Activated CD8-positive, alpha-beta T cell treated with anti-CD3 and anti-CD28 coated beads, Interleukin-2, amount 10 ng/mL, durations not matched to agents 7 days and 5 days (primary cell): ENCODE data around the gene PTPN13. TPM values are rescaled to one million over a fixed set of nuclear protein-coding genes. Genes with fewer than 3 reads are reported as not detected.

Experiments
- ATAC-seq: fragments of 150-1000 bp; cut with Tn5 transposase; one replicate; pipeline ENCODE4 v1.10.0; 2021; ENCODE audit warnings: moderate library complexity
- CTCF ChIA-PET: fragments of 350-600 bp; sonication (Branson Sonifier 250); formaldehyde crosslinking; loops from one replicate; lab custom pipeline; 2021; ENCODE audit warnings: antibody characterized with exemption; lab: Charles Lee
- POLR2A ChIA-PET: fragments of 350-600 bp; sonication (Branson Sonifier 250); formaldehyde crosslinking; loops from one replicate; lab custom pipeline; 2021; ENCODE audit warnings: antibody characterized with exemption; lab: Charles Lee
- DNase-seq: peaks from one replicate; pipeline ENCODE4 v3.0.0-alpha.2; 2020
- H3K27ac Mint-ChIP-seq: one replicate; pipeline ENCODE4 v1.8.0; 2021; ENCODE audit warnings: mild to moderate bottlenecking, mixed read lengths
- H3K27me3 Mint-ChIP-seq: one replicate; pipeline ENCODE4 v1.8.0; 2021; ENCODE audit warnings: low read depth, mixed read lengths
- H3K36me3 Mint-ChIP-seq: one replicate; pipeline ENCODE4 v1.8.0; 2021; ENCODE audit warnings: low read depth, mixed read lengths
- H3K4me1 Mint-ChIP-seq: one replicate; pipeline ENCODE4 v1.8.0; 2021; ENCODE audit warnings: low read depth, mixed read lengths
- H3K4me3 Mint-ChIP-seq: one replicate; pipeline ENCODE4 v1.8.0; 2021; ENCODE audit warnings: mild to moderate bottlenecking, mixed read lengths
- H3K9me3 Mint-ChIP-seq: one replicate; pipeline ENCODE4 v1.8.0; 2022; ENCODE audit warnings: mixed read lengths; ENCODE audit not compliant: insufficient read depth
- total RNA-seq, 2 experiments: library from RNA; stranded (reverse); gene quantifications; one replicate each; pipeline ENCODE4 v1.2.3, GENCODE V29; 2021

The PTPN13 gene
- total RNA-seq, 2 experiments from 2014 or later: 0.08 to 0.16 TPM

DNA sequence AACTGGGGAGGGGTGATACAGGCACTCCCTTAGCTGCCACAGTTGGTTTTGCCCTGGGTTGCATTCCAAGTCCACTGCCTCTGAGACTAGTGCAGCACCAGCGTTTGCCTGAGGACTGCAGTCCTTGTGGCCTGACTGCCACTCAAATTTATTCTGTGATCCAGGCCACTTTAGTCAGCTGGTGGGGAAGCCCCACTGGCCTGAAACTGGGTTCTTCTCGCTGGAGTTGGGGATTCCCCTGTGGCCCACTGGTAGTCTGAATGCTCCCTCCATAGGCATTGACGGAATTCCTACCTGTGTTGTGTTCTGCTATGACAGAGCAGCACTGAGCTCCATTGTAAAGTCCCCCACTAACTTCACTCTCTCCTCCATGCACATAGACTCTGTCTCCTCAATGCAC is 63.8 kb downstream of the PTPN13 start:
- H3K36me3 Mint-ChIP-seq: no peaks in the 10 kb centered on the region
- no peak overlapping the region for H3K27ac Mint-ChIP-seq
- H3K9me3 Mint-ChIP-seq: no peaks in the 10 kb centered on the region
- no peaks in the 10 kb centered on the region for H3K4me1 Mint-ChIP-seq
- no peaks in the 10 kb centered on the region for H3K27me3 Mint-ChIP-seq
- POLR2A ChIA-PET: no interaction called here
- CTCF ChIA-PET: no interaction called here
- no peak overlapping the region for H3K4me3 Mint-ChIP-seq
- DNase-seq (no peak), ATAC-seq (no peak)

DNA sequence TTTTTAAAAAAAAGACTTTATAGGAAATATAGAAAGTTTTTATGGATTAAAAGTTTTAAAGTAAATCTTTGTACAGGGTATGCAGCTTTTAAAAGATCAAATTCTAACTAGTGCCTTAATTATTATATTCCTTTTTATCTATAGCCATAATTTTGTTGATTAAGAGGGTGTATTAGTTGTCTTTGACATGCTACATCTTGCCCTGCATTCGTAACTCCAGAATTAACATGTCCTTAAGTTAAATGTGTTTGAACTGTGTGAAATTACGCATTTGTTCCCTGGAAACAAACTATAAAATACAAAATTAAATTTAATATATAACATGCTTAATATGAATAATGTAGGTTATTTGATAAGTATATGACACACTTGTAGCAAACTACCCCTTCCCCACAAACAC is 66.3 kb downstream of the PTPN13 start:
- ATAC-seq (no peak), DNase-seq (no peak)
- POLR2A ChIA-PET: no interaction called here
- Mint-ChIP-seq H3K4me1 (no peaks in the 10 kb centered on the region), H3K9me3 (no peaks in the 10 kb centered on the region), H3K4me3 (no peak overlapping the region), H3K27ac (no peak overlapping the region), H3K36me3 (no peaks in the 10 kb centered on the region), H3K27me3 (no peaks in the 10 kb centered on the region)
- CTCF ChIA-PET: no interaction called here

DNA sequence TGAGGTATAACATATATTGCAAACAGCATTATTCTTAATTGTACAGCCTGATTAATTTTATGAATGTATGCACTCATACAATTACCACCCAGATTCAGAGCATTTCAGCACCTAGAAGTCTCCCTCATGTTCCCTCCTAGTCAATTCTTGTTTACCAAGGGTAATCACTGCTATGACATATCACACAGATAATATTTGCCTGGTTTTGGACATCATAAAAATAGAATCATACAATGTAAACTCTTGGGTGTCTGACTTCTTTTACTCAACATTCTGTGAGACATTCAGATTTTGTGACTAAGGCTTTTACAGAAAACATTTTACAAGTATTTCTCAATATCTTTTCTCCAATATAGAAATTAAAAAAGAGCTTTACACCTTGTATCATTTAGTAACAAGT is 66.9 kb downstream of the PTPN13 start:
- CTCF ChIA-PET: no interaction called here
- no peak for ATAC-seq

DNA sequence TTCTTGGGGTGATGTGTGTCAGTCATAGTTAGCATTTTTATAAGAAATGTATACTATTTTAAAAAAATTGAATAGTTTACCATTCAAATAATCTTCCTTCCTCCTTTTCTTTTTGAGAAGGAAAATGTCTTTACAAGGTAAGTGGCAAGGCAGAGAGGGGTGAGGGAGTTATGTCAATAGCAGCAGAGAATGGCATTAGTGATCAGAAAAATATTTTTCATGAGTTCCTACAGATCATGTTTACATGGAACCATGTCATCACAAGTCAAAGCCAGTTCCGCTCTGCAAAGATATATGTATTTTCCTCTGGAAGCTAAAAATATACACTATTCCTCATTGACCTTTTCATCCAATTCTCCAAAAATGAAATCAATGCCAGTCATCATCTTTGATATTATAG is 67.3 kb downstream of the PTPN13 start:
- CTCF ChIA-PET: no interaction called here
- Mint-ChIP-seq H3K4me3 (no peak overlapping the region), H3K4me1 (no peaks in the 10 kb centered on the region), H3K9me3 (no peaks in the 10 kb centered on the region), H3K27me3 (no peaks in the 10 kb centered on the region), H3K36me3 (no peaks in the 10 kb centered on the region), H3K27ac (no peak overlapping the region)
- ATAC-seq (no peak), DNase-seq (no peak)
- POLR2A ChIA-PET: no interaction called here

More for the DNA sequence above, 66.9 kb downstream of the PTPN13 start:
- Mint-ChIP-seq H3K36me3 (no peaks in the 10 kb centered on the region), H3K9me3 (no peaks in the 10 kb centered on the region), H3K4me3 (no peak overlapping the region), H3K27ac (no peak overlapping the region), H3K27me3 (no peaks in the 10 kb centered on the region), H3K4me1 (no peaks in the 10 kb centered on the region)
- DNase-seq: no peak
- POLR2A ChIA-PET: no interaction called here

DNA sequence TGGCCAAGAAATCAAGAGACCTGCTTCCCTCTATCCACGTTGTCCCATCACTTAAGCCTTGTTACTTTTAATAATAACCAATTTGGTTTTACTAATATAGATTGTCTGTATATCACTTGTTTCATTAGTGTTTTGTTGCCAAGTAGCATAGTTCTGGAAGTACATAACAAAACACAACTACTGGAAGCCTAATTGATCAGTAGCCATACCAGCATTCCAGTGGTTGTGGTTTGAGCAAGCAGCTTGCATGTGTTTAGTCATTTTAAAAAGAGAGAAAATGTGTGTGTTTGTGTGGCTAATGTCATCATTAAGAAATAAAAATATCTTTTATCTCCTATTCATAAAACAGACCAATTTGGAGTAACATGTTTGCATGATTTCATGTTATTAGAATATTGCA is 70.8 kb downstream of the PTPN13 start:
- H3K9me3 Mint-ChIP-seq: no peaks in the 10 kb centered on the region
- POLR2A ChIA-PET: no interaction called here

DNA sequence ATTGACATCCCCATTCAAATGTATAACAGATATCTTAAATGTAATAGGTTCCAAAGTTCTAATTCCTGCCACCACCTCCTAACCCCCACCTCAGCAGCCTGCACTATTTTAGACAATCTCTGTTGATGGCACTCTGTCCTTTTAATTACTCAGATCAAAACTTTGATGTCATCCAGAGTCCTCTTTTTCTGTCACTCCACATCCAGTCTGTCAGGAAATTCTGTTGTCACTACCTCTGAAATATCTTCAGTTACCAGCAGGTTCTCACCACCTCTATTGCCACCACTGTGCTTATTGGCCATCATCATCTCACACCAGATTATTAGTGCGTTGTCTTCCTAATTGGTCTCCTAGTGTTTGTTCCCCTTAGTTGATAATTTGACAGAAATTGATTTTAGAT is 76.2 kb downstream of the PTPN13 start:
- no peak overlapping the region for H3K27ac Mint-ChIP-seq
- POLR2A ChIA-PET: no interaction called here
- no peaks in the 10 kb centered on the region for H3K36me3 Mint-ChIP-seq
- no peaks in the 10 kb centered on the region for H3K27me3 Mint-ChIP-seq
- no peaks in the 10 kb centered on the region for H3K4me1 Mint-ChIP-seq
- no peak overlapping the region for H3K4me3 Mint-ChIP-seq
- DNase-seq: no peak
- CTCF ChIA-PET: no interaction called here
- no peaks in the 10 kb centered on the region for H3K9me3 Mint-ChIP-seq
- no peak for ATAC-seq

More for the DNA sequence above, 70.8 kb downstream of the PTPN13 start:
- H3K36me3 Mint-ChIP-seq: no peaks in the 10 kb centered on the region
- ATAC-seq (no peak), DNase-seq (no peak)
- no peaks in the 10 kb centered on the region for H3K27me3 Mint-ChIP-seq
- no peaks in the 10 kb centered on the region for H3K4me1 Mint-ChIP-seq
- no peak overlapping the region for H3K27ac Mint-ChIP-seq
- CTCF ChIA-PET: no interaction called here
- H3K4me3 Mint-ChIP-seq: no peak overlapping the region

DNA sequence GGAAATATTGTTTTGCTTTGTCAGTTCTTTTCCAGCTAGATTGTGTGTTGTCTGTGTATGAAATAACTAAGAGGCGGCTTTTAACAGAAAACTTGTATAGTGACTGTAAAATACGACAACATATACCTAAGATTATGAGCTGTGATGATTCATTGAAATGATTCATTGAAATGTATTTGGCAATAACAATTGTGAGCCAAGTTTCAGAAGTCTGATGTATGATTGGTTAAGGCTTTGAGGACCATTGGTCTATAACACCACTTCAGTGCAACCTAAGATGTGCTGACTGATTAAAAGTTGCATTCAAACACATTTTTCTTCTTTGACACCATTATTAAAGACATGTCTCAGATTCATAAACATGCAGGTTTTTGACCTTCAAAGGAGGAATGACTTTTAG is 76.6 kb downstream of the PTPN13 start:
- no peaks in the 10 kb centered on the region for H3K4me1 Mint-ChIP-seq
- DNase-seq (no peak), ATAC-seq (no peak)
- H3K36me3 Mint-ChIP-seq: no peaks in the 10 kb centered on the region
- H3K27me3 Mint-ChIP-seq: no peaks in the 10 kb centered on the region
- CTCF ChIA-PET: no interaction called here
- H3K9me3 Mint-ChIP-seq: no peaks in the 10 kb centered on the region
- POLR2A ChIA-PET: no interaction called here
- no peak overlapping the region for H3K27ac Mint-ChIP-seq
- H3K4me3 Mint-ChIP-seq: no peak overlapping the region

DNA sequence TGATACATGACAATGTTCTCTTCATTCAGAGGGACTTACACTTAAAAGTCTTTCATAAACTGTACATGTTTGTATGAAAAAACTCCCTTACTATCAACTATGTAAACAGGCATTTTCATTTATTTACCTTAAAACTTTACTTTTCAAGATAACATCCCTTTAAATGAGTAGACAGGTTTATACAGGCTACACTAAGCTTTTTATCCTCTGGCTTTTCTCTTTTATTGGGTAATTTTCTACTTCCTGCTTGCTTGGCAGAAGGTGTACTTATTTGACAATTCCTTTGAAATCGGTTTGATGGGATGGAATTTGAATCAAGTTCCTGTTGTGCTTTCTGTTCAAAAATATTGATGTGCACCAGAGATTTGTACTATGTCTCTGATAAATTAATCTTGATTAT is 81.4 kb downstream of the PTPN13 start:
- no peak overlapping the region for H3K27ac Mint-ChIP-seq
- H3K9me3 Mint-ChIP-seq: no peaks in the 10 kb centered on the region
- H3K36me3 Mint-ChIP-seq: no peaks in the 10 kb centered on the region
- DNase-seq: no peak
- ChIA-PET POLR2A (no interaction called here), CTCF (no interaction called here)
- no peaks in the 10 kb centered on the region for H3K27me3 Mint-ChIP-seq
- H3K4me1 Mint-ChIP-seq: no peaks in the 10 kb centered on the region
- ATAC-seq: no peak
- H3K4me3 Mint-ChIP-seq: no peak overlapping the region

DNA sequence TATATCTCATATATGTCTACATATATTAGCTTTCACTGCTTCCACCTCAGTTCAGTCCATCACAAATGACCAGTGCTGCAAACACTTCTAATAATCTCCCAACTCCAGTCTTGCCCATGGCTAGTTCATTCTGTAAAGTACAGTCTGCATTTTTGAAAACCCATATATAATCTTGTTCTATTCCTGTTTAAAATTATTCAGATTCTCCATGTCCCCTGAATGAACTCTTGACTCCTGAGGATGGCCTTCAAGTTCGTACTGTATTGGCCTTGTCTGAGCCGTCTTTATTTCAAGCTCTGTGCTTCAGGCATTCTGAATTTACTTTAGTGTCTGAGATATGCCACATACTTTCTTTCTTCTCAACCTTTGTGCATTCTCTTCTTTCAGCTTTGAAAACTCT is 84.7 kb downstream of the PTPN13 start:
- H3K36me3 Mint-ChIP-seq: no peaks in the 10 kb centered on the region
- CTCF ChIA-PET: no interaction called here

DNA sequence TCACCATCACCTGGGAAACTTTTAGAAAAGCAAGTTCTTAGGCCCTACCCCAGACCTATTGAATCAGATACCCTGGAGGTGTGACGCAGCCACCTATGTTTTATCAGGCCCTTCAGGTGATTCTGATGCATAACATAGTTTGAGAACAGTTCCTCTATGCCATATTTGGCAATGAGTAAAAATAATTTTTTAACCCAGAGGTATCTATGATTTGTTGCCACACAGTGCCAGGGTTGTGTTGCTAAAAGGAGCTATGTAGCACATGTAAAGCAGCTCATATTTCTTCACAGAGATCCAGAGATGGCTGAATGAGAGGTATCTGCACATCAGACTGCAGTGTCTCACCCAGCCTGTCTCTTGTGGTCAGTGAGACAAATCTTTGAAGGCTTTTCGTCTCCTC is 85.3 kb downstream of the PTPN13 start:
- Mint-ChIP-seq H3K4me1 (no peaks in the 10 kb centered on the region), H3K4me3 (no peak overlapping the region), H3K9me3 (no peaks in the 10 kb centered on the region), H3K27me3 (no peaks in the 10 kb centered on the region), H3K27ac (no peak overlapping the region), H3K36me3 (no peaks in the 10 kb centered on the region)
- ChIA-PET POLR2A (no interaction called here), CTCF (no interaction called here)
- ATAC-seq (no peak), DNase-seq (no peak)

More for the DNA sequence above, 84.7 kb downstream of the PTPN13 start:
- ATAC-seq (no peak), DNase-seq (no peak)
- Mint-ChIP-seq H3K9me3 (no peaks in the 10 kb centered on the region), H3K27me3 (no peaks in the 10 kb centered on the region), H3K4me3 (no peak overlapping the region), H3K27ac (no peak overlapping the region), H3K4me1 (no peaks in the 10 kb centered on the region)
- POLR2A ChIA-PET: interaction anchor here (0.5 kb wide), 1 partner anchor 13 kb away, joined by 3 read pairs; no protein-coding TSS in a partner anchor

DNA sequence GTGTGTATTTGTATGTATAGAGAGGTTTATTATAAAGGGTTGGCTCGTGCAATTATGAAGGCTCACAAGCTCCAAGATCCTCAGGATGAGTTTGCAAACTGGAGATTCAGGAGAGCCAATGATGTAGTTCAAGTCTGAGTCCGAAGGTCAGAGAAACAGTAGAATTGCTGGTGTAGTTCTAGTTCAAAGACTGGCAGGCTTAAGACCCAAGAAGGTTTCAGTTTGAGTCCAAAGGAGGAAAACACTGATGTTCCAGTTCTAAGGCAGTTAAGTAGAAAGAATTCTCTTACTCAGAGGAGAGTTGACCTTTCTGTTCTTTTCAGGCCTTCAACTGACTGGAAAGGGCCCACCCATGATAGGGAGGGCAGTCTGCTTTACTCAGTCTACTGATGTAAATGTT is 89.1 kb downstream of the PTPN13 start:
- no peaks in the 10 kb centered on the region for H3K27me3 Mint-ChIP-seq
- no peak overlapping the region for H3K27ac Mint-ChIP-seq
- DNase-seq: no peak

DNA sequence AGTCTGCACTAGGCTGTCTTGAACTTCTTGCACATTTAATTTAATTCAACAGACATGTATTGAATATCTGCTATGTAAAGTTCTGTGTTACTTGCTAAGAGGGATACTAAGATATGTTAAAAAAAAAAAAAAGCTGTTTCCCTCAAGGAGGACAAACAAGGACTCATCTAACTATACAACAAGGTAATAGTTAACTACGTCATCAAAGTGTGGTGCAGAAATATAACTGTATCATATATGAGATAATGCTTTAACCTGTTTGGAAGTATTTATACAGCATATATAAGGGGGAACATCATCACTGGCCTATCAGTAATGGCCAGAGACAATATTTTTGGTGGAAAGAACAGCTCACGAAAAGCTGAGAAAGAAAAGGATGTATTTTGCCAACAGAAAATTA is 89.9 kb downstream of the PTPN13 start:
- Mint-ChIP-seq H3K4me1 (no peaks in the 10 kb centered on the region), H3K27ac (no peak overlapping the region), H3K36me3 (no peaks in the 10 kb centered on the region), H3K27me3 (no peaks in the 10 kb centered on the region), H3K9me3 (no peaks in the 10 kb centered on the region), H3K4me3 (no peak overlapping the region)
- DNase-seq (no peak), ATAC-seq (no peak)
- ChIA-PET POLR2A (no interaction called here), CTCF (no interaction called here)

More for the DNA sequence above, 89.1 kb downstream of the PTPN13 start:
- H3K9me3 Mint-ChIP-seq: no peaks in the 10 kb centered on the region
- H3K36me3 Mint-ChIP-seq: no peaks in the 10 kb centered on the region
- ChIA-PET CTCF (no interaction called here), POLR2A (no interaction called here)
- H3K4me1 Mint-ChIP-seq: no peaks in the 10 kb centered on the region
- no peak for ATAC-seq
- H3K4me3 Mint-ChIP-seq: no peak overlapping the region

DNA sequence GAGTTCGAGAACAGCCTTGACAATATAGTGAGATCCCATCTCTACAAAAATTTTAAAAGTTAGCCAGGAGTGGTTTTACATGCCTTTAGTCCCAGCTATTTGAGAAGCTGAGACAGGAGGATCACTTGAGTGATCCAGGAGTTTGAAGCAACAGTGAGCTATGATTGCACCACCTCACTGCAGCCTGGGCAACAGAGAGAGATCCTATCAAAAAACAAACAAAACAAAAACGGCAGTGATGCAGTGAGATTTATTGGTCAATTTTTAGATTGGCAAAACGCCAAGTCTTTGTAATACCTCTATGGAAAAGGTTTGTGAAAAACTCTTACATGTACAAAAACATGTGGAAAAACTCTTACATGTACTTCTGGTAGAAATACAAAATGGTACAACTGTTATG is 91.3 kb downstream of the PTPN13 start:
- CTCF ChIA-PET: no interaction called here
- ATAC-seq: no peak
- no peaks in the 10 kb centered on the region for H3K36me3 Mint-ChIP-seq
- H3K27me3 Mint-ChIP-seq: no peaks in the 10 kb centered on the region
- H3K4me1 Mint-ChIP-seq: no peaks in the 10 kb centered on the region
- H3K4me3 Mint-ChIP-seq: no peak overlapping the region
- DNase-seq: no peak
- POLR2A ChIA-PET: no interaction called here
- no peaks in the 10 kb centered on the region for H3K9me3 Mint-ChIP-seq
- H3K27ac Mint-ChIP-seq: no peak overlapping the region
